Chondrocyte (in vitro differentiated cells): ENCODE results near the gene PLEKHD1. TPM values are rescaled to one million over a fixed set of nuclear protein-coding genes. Genes with fewer than 3 reads are reported as not detected.

ENCODE experiments used
- DNase-seq: peaks from one replicate; pipeline ENCODE4 v3.0.0; 2021; ENCODE audit warnings: mixed read lengths, low spot score
- H3K27ac Mint-ChIP-seq: one replicate; pipeline ENCODE4 v1.8.0; 2021; ENCODE audit warnings: mild to moderate bottlenecking, moderate library complexity, mixed read lengths; ENCODE audit not compliant: unreplicated experiment
- H3K27me3 Mint-ChIP-seq: 2 replicates; pipeline ENCODE4 v1.8.0; 2021; ENCODE audit warnings: low read depth, mixed read lengths
- H3K36me3 Mint-ChIP-seq: 2 replicates; pipeline ENCODE4 v1.8.0; 2021; ENCODE audit warnings: low read depth, mixed read lengths
- H3K4me1 Mint-ChIP-seq: 2 replicates; pipeline ENCODE4 v1.8.0; 2021; ENCODE audit warnings: low read depth, mild to moderate bottlenecking, mixed read lengths
- H3K4me3 Mint-ChIP-seq: one replicate; pipeline ENCODE4 v1.8.0; 2021; ENCODE audit warnings: mild to moderate bottlenecking, moderate library complexity, mixed read lengths; ENCODE audit not compliant: unreplicated experiment
- H3K9me3 Mint-ChIP-seq: 2 replicates; pipeline ENCODE4 v1.8.0; 2021; ENCODE audit warnings: low read depth, mixed read lengths
- CTCF ChIP-seq: fragments of 200-600 bp; sonication (generic); IDR thresholded peaks from 2 replicates; pipeline ENCODE4 v1.5.0; 2021; ENCODE audit warnings: antibody characterized with exemption, mild to moderate bottlenecking, moderate library complexity
- total RNA-seq: library from RNA; stranded (reverse); gene quantifications from 3 replicates; pipeline ENCODE4 v1.2.1, GENCODE V29; 2021

Gene PLEKHD1
- total RNA-seq, 1 donor from 2014 or later = 0.15 TPM

DNA sequence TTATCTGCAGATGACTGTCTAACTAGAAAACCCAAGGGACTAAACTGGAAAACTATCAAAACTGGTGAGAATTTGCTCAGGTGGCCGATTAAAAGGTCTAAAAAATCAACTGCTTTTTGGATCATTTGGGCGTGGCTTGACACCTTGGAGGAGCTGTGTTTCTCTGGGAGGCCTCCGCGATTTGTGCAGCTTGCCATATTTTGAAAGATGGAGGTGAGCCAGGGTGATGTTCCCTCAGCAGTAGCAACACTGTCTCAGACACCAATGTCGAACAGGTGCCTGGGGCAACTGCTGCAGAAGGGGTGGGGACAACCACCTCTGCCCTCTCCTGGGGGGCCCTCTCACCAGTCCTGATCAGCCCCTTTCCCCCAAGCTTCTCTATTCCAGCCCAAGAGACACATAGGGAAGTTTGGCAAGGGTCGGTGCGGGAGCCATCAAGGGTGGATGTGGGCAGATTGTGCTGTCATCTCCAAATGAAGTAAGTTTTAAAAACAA is 86.4 kb downstream of the PLEKHD1 start:
- no peak for TF ChIP-seq CTCF

DNA sequence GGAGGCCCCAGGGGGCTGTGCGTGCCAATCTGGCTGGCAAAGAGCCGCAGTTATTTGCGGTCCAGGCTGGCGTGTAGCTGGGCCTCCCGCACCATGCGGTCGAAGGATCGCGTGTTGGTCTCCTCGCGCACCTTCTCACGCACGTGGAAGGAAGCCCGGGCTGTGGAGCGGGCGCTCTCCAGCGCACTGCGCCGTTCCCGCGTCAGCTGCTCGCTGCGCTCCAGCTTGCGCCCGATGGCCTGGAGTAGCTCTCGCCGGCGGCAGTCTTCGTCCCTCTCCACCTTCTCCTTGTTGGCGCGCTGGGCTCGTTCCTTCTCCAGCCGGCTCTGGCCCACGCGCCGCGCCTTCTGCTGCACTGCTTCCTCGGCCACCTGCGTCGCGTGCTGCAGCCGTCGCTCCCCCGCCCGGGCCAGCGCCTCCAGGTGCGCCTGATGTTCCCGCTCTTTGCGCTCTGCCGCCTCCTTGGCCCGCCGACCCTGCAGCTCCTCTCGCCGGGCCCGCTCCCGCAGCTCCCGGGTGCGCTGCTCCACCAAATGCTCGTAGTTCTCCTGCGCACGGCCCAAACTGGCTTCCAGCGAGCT is 87.0 kb downstream of the PLEKHD1 start:
- DNase-seq = no peak
- Mint-ChIP-seq H3K36me3 (no peaks in the 10 kb centered on the region), H3K27me3 (peaks cover 60% of the 10 kb centered on the region), H3K27ac (no peak overlapping the region), H3K9me3 (no peaks in the 10 kb centered on the region), H3K4me3 (no peak overlapping the region), H3K4me1 (peaks cover 5% of the 10 kb centered on the region)
- no peak for TF ChIP-seq CTCF

More for the DNA sequence above, 86.4 kb downstream of the PLEKHD1 start:
- no peaks in the 10 kb centered on the region for H3K36me3 Mint-ChIP-seq
- no peak for DNase-seq
- no peak overlapping the region for H3K27ac Mint-ChIP-seq
- H3K4me3 Mint-ChIP-seq = no peak overlapping the region
- peaks cover 5% of the 10 kb centered on the region for H3K4me1 Mint-ChIP-seq
- H3K27me3 Mint-ChIP-seq = peaks cover 61% of the 10 kb centered on the region
- H3K9me3 Mint-ChIP-seq = no peaks in the 10 kb centered on the region

- no peak for TF ChIP-seq CTCF
- no peak for DNase-seq
- Mint-ChIP-seq H3K4me1 (peaks cover 5% of the 10 kb centered on the region), H3K27me3 (peaks cover 58% of the 10 kb centered on the region), H3K9me3 (no peaks in the 10 kb centered on the region), H3K4me3 (no peak overlapping the region), H3K27ac (no peak overlapping the region), H3K36me3 (no peaks in the 10 kb centered on the region)
Observed at GRCh38 chr14:69572030-69572840, 87.7 kb downstream of the PLEKHD1 start.

- Mint-ChIP-seq H3K9me3 (no peaks in the 10 kb centered on the region), H3K36me3 (no peaks in the 10 kb centered on the region), H3K4me1 (peaks cover 5% of the 10 kb centered on the region), H3K27me3 (peaks cover 52% of the 10 kb centered on the region), H3K27ac (no peak overlapping the region), H3K4me3 (no peak overlapping the region)
- DNase-seq = no peak
- no peak for TF ChIP-seq CTCF
Observed at GRCh38 chr14:69572841-69573135, 88.3 kb downstream of the PLEKHD1 start.

- Mint-ChIP-seq H3K9me3 (no peaks in the 10 kb centered on the region), H3K27me3 (peaks cover 47% of the 10 kb centered on the region), H3K4me3 (no peak overlapping the region), H3K27ac (no peak overlapping the region), H3K4me1 (peaks cover 5% of the 10 kb centered on the region), H3K36me3 (no peaks in the 10 kb centered on the region)
- TF ChIP-seq CTCF = no peak
- DNase-seq = no peak
Observed at GRCh38 chr14:69573205-69573830, 88.8 kb downstream of the PLEKHD1 start.
